Activated CD8-positive, alpha-beta memory T cell treated with anti-CD3 and anti-CD28 coated beads, Interleukin-2, amount 50 U/mL, for 24 hours (primary cell): Measurements from ENCODE around the gene PRELID1.
"Not testable (repeated sequence)": the region's sequence is repeated elsewhere in the genome, so short reads cannot be mapped to it uniquely, and the experiment has no call there.

ENCODE experiments used
- DNase-seq: peaks from one replicate; pipeline ENCODE4 v3.0.0-alpha.2; 2020; ENCODE audit errors: extremely low read depth

Gene PRELID1

GRCh38 chr5:177300236-177300880 lies 3.2 kb upstream of the PRELID1 start:
- no peak for DNase-seq

GRCh38 chr5:177300951-177301350 lies 2.6 kb upstream of the PRELID1 start:
- DNase-seq: no peak

GRCh38 chr5:177301503-177302165 lies 2.0 kb upstream of the PRELID1 start:
- DNase-seq: no peak

GRCh38 chr5:177302354-177303110 lies 1.1 kb upstream of the PRELID1 start:
- DNase-seq: no peak

- DNase-seq: no peak
These were observed 359 bp downstream of the PRELID1 start for GRCh38 chr5:177303925-177304391.

- DNase-seq: no peak
These were observed 957 bp downstream of the PRELID1 start for GRCh38 chr5:177304392-177305119.

- not testable (repeated sequence) for DNase-seq
These were observed 2.6 kb downstream of the PRELID1 start for GRCh38 chr5:177306103-177306640.

- DNase-seq: no peak
These were observed 3.3 kb downstream of the PRELID1 start for GRCh38 chr5:177306674-177307543.

GRCh38 chr5:177307544-177308363 lies 4.2 kb downstream of the PRELID1 start:
- no peak for DNase-seq

- no peak for DNase-seq
These were observed 5.1 kb downstream of the PRELID1 start for GRCh38 chr5:177308740-177309139.

- DNase-seq: no peak
These were observed 6.0 kb downstream of the PRELID1 start for GRCh38 chr5:177309351-177310191.

GRCh38 chr5:177310332-177310731 lies 6.7 kb downstream of the PRELID1 start:
- no peak for DNase-seq

GRCh38 chr5:177310757-177311391 lies 7.3 kb downstream of the PRELID1 start:
- no peak for DNase-seq

GRCh38 chr5:177311392-177311722 lies 7.8 kb downstream of the PRELID1 start:
- DNase-seq: no peak

GRCh38 chr5:177311723-177312648 lies 8.4 kb downstream of the PRELID1 start, which contains the start of gene MXD3:
Gene MXD3 (minus strand): TSS chr5:177311898. CDS start chr5:177311830, 68 bp downstream.
- DNase-seq: peak; percentile 93

GRCh38 chr5:177312649-177313181 lies 9.1 kb downstream of the PRELID1 start:
- no peak for DNase-seq
